ENCODE measurements around the gene PARD3B.

DNA sequence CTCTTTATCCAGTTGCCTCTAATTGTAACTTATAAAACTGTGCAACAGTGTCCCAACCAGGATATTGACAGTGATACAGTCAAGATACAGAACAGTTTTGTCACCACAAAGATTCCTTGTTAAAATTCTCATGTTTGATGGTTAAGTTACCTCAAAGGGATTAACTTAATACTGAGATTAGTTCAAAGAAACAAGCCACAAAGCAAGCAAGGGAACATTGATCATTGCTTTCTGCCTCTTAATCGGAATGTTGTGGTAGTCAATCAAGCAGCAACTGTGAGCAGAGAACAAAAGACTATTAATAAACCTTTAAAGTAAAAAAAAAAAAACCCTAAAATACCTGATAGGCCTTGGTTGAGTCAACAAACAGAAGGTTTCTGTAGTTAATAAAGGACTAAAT, 352.3 kb downstream of the PARD3B start:
- TF ChIP-seq, protein P1, sequence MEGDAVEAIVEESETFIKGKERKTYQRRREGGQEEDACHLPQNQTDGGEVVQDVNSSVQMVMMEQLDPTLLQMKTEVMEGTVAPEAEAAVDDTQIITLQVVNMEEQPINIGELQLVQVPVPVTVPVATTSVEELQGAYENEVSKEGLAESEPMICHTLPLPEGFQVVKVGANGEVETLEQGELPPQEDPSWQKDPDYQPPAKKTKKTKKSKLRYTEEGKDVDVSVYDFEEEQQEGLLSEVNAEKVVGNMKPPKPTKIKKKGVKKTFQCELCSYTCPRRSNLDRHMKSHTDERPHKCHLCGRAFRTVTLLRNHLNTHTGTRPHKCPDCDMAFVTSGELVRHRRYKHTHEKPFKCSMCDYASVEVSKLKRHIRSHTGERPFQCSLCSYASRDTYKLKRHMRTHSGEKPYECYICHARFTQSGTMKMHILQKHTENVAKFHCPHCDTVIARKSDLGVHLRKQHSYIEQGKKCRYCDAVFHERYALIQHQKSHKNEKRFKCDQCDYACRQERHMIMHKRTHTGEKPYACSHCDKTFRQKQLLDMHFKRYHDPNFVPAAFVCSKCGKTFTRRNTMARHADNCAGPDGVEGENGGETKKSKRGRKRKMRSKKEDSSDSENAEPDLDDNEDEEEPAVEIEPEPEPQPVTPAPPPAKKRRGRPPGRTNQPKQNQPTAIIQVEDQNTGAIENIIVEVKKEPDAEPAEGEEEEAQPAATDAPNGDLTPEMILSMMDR (IDR thresholded peaks at IDR 0.05; ENCODE audit: low read depth, low read length, poor library complexity, severe bottlenecking) = no peak
- no peak for TF ChIP-seq EZH2phosphoT487 (IDR thresholded peaks at IDR 0.05; ENCODE audit: borderline replicate concordance, low read length)
